UCSD-AML1 (cell line): Measurements from ENCODE around the gene KSR1.
"Not testable (repeated sequence)": the region's sequence is repeated elsewhere in the genome, so short reads cannot be mapped to it uniquely, and the experiment has no call there.

Source experiments
- DNase-seq: peaks from one replicate; lab custom pipeline; 2025; ENCODE audit not compliant: unreplicated experiment; lab: John Stamatoyannopoulos, UW

Gene KSR1

GRCh38 chr17:27491713-27492190 is 35.5 kb downstream of the KSR1 start:
- DNase-seq, result no peak

- DNase-seq, result no peak
Measured at GRCh38 chr17:27492470-27492869, 36.2 kb downstream of the KSR1 start.

- DNase-seq, result no peak
Measured at GRCh38 chr17:27493088-27493487, 36.8 kb downstream of the KSR1 start.

- no peak for DNase-seq
Measured at GRCh38 chr17:27494192-27495091, 38.2 kb downstream of the KSR1 start.

GRCh38 chr17:27495460-27495859 is 39.2 kb downstream of the KSR1 start:
- DNase-seq, result no peak

- DNase-seq, result no peak
Measured at GRCh38 chr17:27496005-27496404, 39.8 kb downstream of the KSR1 start.

- DNase-seq, result no peak
Measured at GRCh38 chr17:27496437-27496943, 40.2 kb downstream of the KSR1 start.

GRCh38 chr17:27496971-27497370 is 40.7 kb downstream of the KSR1 start:
- DNase-seq, result no peak

GRCh38 chr17:27497696-27498095 is 41.4 kb downstream of the KSR1 start:
- DNase-seq, result no peak

GRCh38 chr17:27498615-27499309 is 42.5 kb downstream of the KSR1 start:
- no peak for DNase-seq

- DNase-seq, result no peak
Measured at GRCh38 chr17:27499451-27500265, 43.4 kb downstream of the KSR1 start.

- DNase-seq, result not testable (repeated sequence)
Measured at GRCh38 chr17:27501338-27501737, 45.1 kb downstream of the KSR1 start.

- DNase-seq, result no peak
Measured at GRCh38 chr17:27502526-27503324, 46.5 kb downstream of the KSR1 start.

GRCh38 chr17:27503611-27504010 is 47.4 kb downstream of the KSR1 start:
- DNase-seq, result no peak

GRCh38 chr17:27504188-27504995 is 48.1 kb downstream of the KSR1 start:
- no peak for DNase-seq

GRCh38 chr17:27506348-27507218 is 50.3 kb downstream of the KSR1 start:
- no peak for DNase-seq

GRCh38 chr17:27511168-27511883 is 55.1 kb downstream of the KSR1 start:
- no peak for DNase-seq

- no peak for DNase-seq
Measured at GRCh38 chr17:27512031-27512430, 55.8 kb downstream of the KSR1 start.
